ENCODE measurements around the gene GSTT2. TPM values are rescaled to one million over a fixed set of nuclear protein-coding genes. Genes with fewer than 3 reads are reported as not detected.
"Not testable (repeated sequence)": the region's sequence is repeated elsewhere in the genome, so short reads cannot be mapped to it uniquely, and the experiment has no call there.

Gene GSTT2
- total and polyA plus RNA-seq, 9 of the 15 experiments (the other 6 are each of a cell fraction or from before 2014, with no cell fraction given) = not detected

DNA sequence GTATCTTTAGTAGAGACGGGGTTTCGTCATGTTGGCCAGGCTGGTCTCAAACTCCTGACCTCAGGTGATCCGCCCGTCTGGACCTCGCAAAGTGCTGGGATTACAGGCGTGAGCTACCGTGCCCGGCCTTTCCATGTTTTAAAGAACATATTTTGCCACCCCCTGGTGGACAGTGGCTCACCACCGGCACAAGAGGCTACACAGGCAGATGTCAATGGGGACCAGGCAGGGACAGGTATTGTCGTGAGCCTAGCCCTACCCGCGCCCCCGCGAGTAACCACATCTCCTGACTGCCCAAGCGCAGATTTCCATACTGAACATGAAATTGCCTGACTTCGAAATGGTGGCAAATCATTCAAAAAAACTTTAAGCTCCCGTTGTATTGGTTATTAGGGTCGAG is 13.8 kb upstream of the GSTT2 start:
- H3K9me1 ChIP-seq (ENCODE audit: control insufficient read depth, insufficient read depth, low read length); H3K9me3 ChIP-seq (replicated peaks; ENCODE audit: control insufficient read depth, insufficient read depth, low read depth, low read length); H2AFZ ChIP-seq (ENCODE audit: low read depth, low read length); CTCF ChIA-PET (ENCODE audit: low intra/inter-chr PET ratio); H3K4me2 ChIP-seq (ENCODE audit: insufficient read depth, low read length); H3K9ac ChIP-seq (ENCODE audit: insufficient read depth in 1 of 2, low read depth in 2 of 2, low read length in 2 of 2); intact Hi-C loops (cut with micrococcal nuclease); H3K4me1 ChIP-seq (replicated peaks in 1 of 2; ENCODE audit: control insufficient read depth in 2 of 2, insufficient read depth in 2 of 2, low read length in 2 of 2); DNase-seq (ENCODE audit: extremely low read depth in 1 of 4, low spot score in 3 of 4); POLR2A ChIA-PET; H3K79me2 ChIP-seq (ENCODE audit: control insufficient read depth, insufficient read depth, low read length); BruUV-seq (replicated peaks); H3K4me3 ChIP-seq; H4K20me1 ChIP-seq (replicated peaks; ENCODE audit: control insufficient read depth, insufficient read depth, low read length); H3K27me3 ChIP-seq (ENCODE audit: control insufficient read depth in 2 of 2, insufficient read depth in 2 of 2, low read length in 2 of 2); FAIRE-seq; H3K27ac ChIP-seq (ENCODE audit: extremely low read depth, low read depth, low read length): not testable (repeated sequence)
- ATAC-seq = peak; percentile 77
- H3K36me3 ChIP-seq (ENCODE audit: control insufficient read depth, insufficient read depth, low read length) = peaks cover 20% of the 10 kb centered on the region
- WGBS (ENCODE audit: insufficient coverage, low coverage, missing lambda C conversion rate) = no CpG with 5 or more reads among the region's 18 CpGs
- in situ Hi-C loops (cut with MboI) = loop anchor here (5.0 to 25.0 kb wide), 2 partner anchors 39 to 546 kb away; no protein-coding TSS in a partner anchor

DNA sequence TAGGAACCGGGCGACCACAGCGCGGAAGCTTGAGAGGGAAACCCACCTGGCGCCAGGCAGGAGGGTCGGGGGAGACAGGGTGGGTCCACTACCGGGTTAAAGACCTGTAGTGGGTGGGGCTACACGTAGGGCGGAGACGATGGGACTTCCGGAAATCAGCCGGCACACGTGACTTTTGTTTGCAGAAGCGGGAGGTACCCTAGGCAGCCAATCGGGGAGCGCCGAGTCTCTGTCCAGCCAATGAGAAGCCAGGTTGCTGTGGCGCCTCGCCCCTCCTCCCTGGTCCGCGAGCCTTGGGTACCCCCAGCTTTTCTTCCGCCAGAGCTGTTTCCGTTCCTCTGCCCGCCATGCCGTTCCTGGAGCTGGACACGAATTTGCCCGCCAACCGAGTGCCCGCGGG is 13.4 kb upstream of the GSTT2 start, which contains the start of gene DDTL:
Gene DDTL (plus strand): TSS at position 321 of the 400 bp plus-strand sequence. CDS start 27 bp downstream, at position 348.
- DNase-seq (ENCODE audit: extremely low read depth in 1 of 4, low spot score in 3 of 4); BruUV-seq (replicated peaks); CTCF ChIA-PET (ENCODE audit: low intra/inter-chr PET ratio); H3K9ac ChIP-seq (ENCODE audit: insufficient read depth in 1 of 2, low read depth in 2 of 2, low read length in 2 of 2); POLR2A ChIA-PET; H3K9me1 ChIP-seq (ENCODE audit: control insufficient read depth, insufficient read depth, low read length); H3K4me3 ChIP-seq; H3K4me1 ChIP-seq (replicated peaks in 1 of 2; ENCODE audit: control insufficient read depth in 2 of 2, insufficient read depth in 2 of 2, low read length in 2 of 2); H4K20me1 ChIP-seq (replicated peaks; ENCODE audit: control insufficient read depth, insufficient read depth, low read length); H2AFZ ChIP-seq (ENCODE audit: low read depth, low read length); intact Hi-C loops (cut with micrococcal nuclease); H3K4me2 ChIP-seq (ENCODE audit: insufficient read depth, low read length); H3K27me3 ChIP-seq (ENCODE audit: control insufficient read depth in 2 of 2, insufficient read depth in 2 of 2, low read length in 2 of 2); H3K27ac ChIP-seq (ENCODE audit: extremely low read depth, low read depth, low read length); H3K9me3 ChIP-seq (replicated peaks; ENCODE audit: control insufficient read depth, insufficient read depth, low read depth, low read length): not testable (repeated sequence)
- FAIRE-seq (peak; percentile 99), ATAC-seq (peak; percentile 99)
- Histone ChIP-seq H3K79me2 (ENCODE audit: control insufficient read depth, insufficient read depth, low read length) (peaks cover 13% of the 10 kb centered on the region), H3K36me3 (ENCODE audit: control insufficient read depth, insufficient read depth, low read length) (peaks cover 25% of the 10 kb centered on the region)
- in situ Hi-C loops (cut with MboI) = loop anchor here (5.0 to 25.0 kb wide), 2 partner anchors 39 to 546 kb away; no protein-coding TSS in a partner anchor
- no CpG with 5 or more reads among the region's 30 CpGs for WGBS (ENCODE audit: insufficient coverage, low coverage, missing lambda C conversion rate)

Measured in K562 (cell line).